ENCODE results near the gene FCRL3.
"Not testable (repeated sequence)": the region's sequence is repeated elsewhere in the genome, so short reads cannot be mapped to it uniquely, and the experiment has no call there.

FCRL3 gene

DNA sequence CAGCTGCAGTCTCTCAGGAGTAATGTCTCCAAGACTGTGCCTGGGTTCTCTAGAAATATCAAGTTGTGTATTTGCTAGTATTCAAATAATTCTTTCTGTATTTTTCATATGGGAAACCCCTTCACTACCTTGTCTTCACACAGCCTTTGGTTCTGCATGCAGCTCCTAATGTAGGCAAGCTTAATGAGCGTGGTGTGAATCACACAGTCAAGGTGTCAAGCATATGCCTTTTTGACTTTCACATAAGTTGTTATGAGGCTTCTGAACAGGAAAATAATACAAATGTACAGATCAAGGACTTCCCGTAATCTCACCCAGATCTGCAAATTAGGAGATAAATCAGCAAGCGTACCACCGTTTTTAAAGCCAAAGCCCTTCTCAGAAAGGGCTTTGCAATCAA, at the start of gene FCRL3:
Gene FCRL3 (minus strand): TSS at position 38 of the 400 bp plus-strand sequence. CDS start 280 bp downstream, outside the sequence.
- no peak for DNase-seq

- DNase-seq = no peak
These were observed 47.8 kb upstream of the FCRL3 start for GRCh38 chr1:157748262-157748817.

DNA sequence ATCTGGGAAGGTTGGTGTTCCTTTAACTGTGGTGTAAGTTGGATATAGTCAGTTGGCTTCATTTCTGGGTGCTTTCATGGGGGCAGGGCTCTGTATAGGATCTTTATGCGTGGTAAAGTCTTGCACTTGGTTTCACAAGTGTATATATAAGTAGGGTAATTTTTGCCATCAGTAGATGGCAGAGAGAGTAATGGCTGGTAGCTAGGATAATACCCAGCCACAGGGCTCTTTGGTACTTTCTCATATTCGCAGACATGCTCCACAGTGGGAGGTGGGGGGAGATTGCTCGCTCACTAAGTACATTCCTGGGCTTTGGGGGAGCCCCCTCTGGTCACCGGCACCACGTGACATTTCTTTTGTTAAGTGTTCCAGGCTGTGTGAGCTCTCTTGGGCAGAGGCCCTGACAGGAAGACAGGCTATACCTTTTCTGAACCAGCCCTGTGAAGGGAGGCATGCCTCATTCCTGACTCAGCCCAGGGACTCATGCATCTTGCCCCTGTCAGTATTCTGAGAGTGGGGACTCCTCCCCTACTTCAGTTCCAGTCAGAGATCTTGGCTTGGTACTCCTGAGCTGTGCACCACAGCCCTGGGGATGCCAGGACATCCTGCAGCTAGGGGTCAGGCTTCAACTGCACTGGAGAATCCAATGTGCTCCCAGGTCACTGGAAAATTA, 38.8 kb upstream of the FCRL3 start:
- no peak for DNase-seq

- not testable (repeated sequence) for DNase-seq
These were observed 35.4 kb upstream of the FCRL3 start for GRCh38 chr1:157735991-157736390.

DNA sequence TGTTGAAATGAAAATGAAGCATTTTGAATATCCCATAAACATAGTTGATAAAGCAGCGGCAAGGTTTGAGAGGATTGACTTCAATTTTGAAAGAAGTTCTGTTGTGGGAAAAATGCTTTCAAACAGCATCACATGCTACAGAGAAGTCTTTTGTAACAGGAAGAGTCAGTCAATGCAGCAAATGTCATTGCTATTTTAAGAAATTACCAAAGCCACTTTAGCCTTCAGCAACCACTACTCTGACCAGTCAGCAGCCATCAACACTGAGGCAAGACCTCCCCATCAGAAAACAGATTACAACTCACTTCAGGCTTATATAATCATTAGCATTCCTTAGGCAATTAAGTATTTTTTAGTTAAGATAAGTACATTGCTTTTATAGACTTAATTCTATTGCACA, 33.8 kb upstream of the FCRL3 start:
- no peak for DNase-seq

DNA sequence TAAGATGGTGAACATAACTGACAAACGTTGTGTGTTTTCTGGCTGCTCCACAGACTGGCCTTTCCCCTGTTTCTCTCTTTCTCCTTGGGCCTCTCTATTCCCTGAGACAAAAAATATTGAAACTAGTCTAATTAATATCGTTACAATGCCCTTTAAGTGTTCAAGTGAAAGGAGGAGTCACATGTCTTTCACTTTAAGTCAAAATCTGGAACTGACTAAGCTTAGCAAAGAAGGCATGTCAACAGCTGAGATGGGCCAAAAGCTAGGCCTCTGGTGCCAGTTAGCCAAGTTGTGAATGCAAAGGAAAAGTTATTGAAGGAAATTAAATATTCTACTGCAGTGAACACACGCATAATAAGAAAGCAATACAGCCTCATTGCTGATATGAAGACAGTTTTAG, 32.2 kb upstream of the FCRL3 start:
- no peak for DNase-seq

- no peak for DNase-seq
These were observed 24.6 kb upstream of the FCRL3 start for GRCh38 chr1:157725221-157725577.

DNA sequence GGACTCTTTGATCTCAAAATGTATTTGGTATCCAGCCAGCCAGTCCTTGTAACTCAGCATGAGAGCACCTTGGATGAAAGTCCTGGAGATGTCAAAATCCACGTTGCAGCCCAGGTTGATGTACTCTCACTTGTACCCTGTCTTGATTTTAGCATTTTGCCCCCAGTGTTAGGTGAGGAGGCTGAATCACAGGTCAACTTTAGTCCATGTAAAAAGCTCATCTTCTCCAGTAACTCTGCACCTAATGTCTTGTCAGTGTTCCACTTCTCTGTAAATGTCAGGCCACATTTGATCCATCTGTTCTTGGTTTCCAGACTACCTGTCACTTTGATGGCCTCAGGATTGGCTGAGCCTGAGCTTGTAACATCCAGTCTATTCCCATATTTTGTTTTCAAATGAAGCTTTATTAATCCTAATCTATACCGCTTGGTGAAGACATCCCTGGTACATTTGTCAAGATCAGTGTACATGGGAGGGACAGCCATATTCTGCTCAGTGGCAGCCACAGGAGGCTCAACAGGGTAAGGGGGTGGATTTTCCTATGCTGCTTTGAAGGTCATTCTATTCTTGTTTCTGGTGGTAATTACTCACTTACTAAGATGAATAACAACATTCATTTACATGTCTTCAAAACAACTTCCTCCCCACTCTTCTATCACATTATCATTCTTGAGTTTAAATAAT, 24.1 kb upstream of the FCRL3 start:
- DNase-seq = no peak

GRCh38 chr1:157723157-157723556, 22.6 kb upstream of the FCRL3 start:
- DNase-seq = no peak

GRCh38 chr1:157721985-157722384, 21.4 kb upstream of the FCRL3 start:
- DNase-seq = no peak

DNA sequence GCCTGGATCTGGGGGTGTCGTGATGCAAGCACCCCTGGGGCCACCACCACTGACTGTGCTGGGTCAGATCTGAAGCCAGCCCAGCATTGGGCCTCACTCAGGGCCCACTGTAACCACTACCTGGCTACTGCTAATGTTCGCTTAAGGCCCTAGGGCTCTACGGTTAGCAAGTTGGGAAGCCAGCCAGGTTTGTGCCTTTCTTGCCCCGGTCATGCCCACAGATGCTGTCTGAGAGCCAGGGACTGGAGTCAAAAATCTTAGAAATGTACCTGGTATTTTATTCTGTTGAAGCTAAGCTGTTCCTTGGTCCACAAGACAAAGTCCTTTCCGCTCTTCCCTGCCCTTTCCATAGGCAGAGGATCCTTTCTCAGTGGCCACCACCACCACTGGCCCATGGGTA, 15.2 kb upstream of the FCRL3 start:
- no peak for DNase-seq

DNA sequence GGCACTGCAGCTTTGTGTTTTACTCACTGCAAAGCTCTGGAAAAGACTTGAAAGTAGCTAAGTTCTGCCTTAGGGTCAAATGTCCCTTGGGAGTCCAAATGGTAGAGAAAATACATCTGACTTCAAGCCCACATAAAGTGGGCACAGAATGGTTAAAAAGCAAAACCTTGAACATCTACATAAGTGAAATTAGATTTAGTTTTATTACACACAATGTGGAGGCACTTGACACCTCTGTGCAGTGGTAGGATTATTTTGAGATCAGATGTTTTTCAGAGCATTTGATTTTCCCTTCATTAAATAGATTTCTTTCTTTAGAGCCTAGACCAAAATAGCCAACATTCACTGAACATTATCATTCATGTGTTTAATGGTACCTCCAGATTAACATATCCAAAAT, 11.2 kb upstream of the FCRL3 start:
- no peak for DNase-seq

- no peak for DNase-seq
These were observed 4.3 kb upstream of the FCRL3 start for GRCh38 chr1:157704878-157705277.

GRCh38 chr1:157703981-157704380, 3.4 kb upstream of the FCRL3 start:
- no peak for DNase-seq

DNA sequence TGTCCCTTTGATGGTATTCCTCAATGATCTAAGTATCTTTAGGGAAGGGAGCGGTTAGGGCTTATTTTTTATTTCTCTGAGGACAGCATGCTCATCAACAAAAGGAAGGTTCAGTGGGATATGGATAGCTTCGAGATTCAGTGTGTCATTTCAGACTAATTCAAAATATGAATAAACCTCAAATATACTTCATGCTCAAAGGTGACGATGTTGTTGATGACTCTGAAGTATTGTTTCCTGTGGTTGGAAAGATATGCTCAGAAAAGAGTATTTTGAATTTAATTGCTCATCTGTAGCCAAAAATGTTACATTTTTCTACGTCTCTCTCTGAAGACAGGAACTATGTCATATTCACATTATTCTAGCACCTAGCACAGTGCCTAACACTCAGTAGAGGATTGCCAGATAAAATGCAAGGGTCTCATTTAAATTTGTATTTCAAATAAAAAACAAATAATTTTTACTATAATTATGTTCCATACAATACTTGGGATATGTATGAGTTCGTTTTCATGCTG, 1.8 kb upstream of the FCRL3 start:
- no peak for DNase-seq

DNA sequence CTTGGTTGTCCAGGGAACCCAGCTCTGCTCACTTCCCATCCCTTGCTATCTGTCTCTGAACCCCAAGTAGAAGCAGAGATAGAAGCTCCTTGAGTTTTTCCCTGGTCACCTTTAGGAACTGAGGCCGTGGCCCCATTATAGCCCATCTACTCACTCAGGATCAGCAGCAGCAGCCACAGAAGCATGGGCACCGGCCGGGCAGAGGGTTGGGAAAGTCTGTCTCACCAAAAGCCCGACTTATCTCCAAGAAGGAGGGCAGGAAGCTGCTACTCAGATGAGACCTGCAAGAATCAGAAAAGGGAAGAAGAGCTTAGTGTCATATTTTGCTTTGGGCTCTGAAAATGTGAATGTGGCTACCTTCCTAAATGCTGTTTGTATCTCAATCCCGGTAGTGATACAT, 264 bp downstream of the FCRL3 start:
- no peak for DNase-seq

- DNase-seq = no peak
These were observed 2.6 kb downstream of the FCRL3 start for GRCh38 chr1:157697781-157698569.

- DNase-seq = no peak
These were observed 3.5 kb downstream of the FCRL3 start for GRCh38 chr1:157696966-157697628.

GRCh38 chr1:157695417-157695816, 5.2 kb downstream of the FCRL3 start:
- no peak for DNase-seq

GRCh38 chr1:157691285-157691920, 9.2 kb downstream of the FCRL3 start:
- peak in 3 of 56 donors; percentile 1 to 7 (median 3) for DNase-seq

Data from nucleus accumbens (tissue), 56 donors.